H1 (cell line): ENCODE results near the gene ZNF808. TPM values are rescaled to one million over a fixed set of nuclear protein-coding genes. Genes with fewer than 3 reads are reported as not detected.
"Not testable (repeated sequence)": the region's sequence is repeated elsewhere in the genome, so short reads cannot be mapped to it uniquely, and the experiment has no call there.

Experiments used
- CTCF ChIA-PET: fragments of 300-600 bp; sonication (Branson Sonifier 250); formaldehyde crosslinking; loops from one replicate; lab custom pipeline; 2021; ENCODE audit not compliant: partially characterized antibody; lab: Charles Lee
- POLR2A ChIA-PET: fragments of 300-600 bp; sonication (Branson Sonifier 250); formaldehyde crosslinking; loops from one replicate; lab custom pipeline; 2021; ENCODE audit warnings: inconsistent platforms; ENCODE audit not compliant: partially characterized antibody; lab: Charles Lee
- DNase-seq, 2 experiments: peaks; one replicate each; pipeline versions ENCODE4 v3.0.0 to v3.0.0-alpha.2; 2010 to 2022; ENCODE audit warnings: low spot score in 2 of 2, low read depth in 1 of 2, mixed read lengths in 1 of 2
- FAIRE-seq: peaks from 2 replicates; lab custom pipeline; 2011; peaks lifted over from hg19 to GRCh38; lab: Jason Lieb, UNC
- H2AFZ ChIP-seq: 2 replicates; pipeline ENCODE4 v1.8.1; 2012; ENCODE audit warnings: low read length, inconsistent platforms
- H2AK5ac ChIP-seq: 2 replicates; pipeline ENCODE4 v1.6.1; 2013; ENCODE audit warnings: low read depth, low read length
- H2BK120ac ChIP-seq: replicated peaks from 2 replicates; pipeline ENCODE3; 2013; ENCODE audit warnings: low read depth, low read length, inconsistent platforms
- H2BK12ac ChIP-seq: 2 replicates; pipeline ENCODE4 v1.6.1; 2013; ENCODE audit warnings: low read depth, low read length
- H2BK15ac ChIP-seq: 2 replicates; pipeline ENCODE4 v1.6.1; 2013; ENCODE audit warnings: low read length
- H2BK20ac ChIP-seq: 2 replicates; pipeline ENCODE4 v1.6.1; 2013; ENCODE audit warnings: low read length
- H2BK5ac ChIP-seq: 2 replicates; pipeline ENCODE4 v1.6.1; 2013; ENCODE audit warnings: low read depth, low read length
- H3K14ac ChIP-seq: 2 replicates; pipeline ENCODE4 v1.6.1; 2013; ENCODE audit warnings: inconsistent platforms; ENCODE audit not compliant: insufficient read length
- H3K18ac ChIP-seq: 2 replicates; pipeline ENCODE4 v1.6.1; 2013; ENCODE audit warnings: low read length; ENCODE audit errors: extremely low read depth
- H3K23ac ChIP-seq: 2 replicates; pipeline ENCODE4 v1.6.1; 2013; ENCODE audit warnings: inconsistent platforms; ENCODE audit not compliant: insufficient read length
- H3K23me2 ChIP-seq: 2 replicates; pipeline ENCODE4 v1.6.1; 2013; ENCODE audit warnings: low read depth, low read length
- H3K27ac ChIP-seq: 2 replicates; pipeline ENCODE4 v1.6.1; 2011; ENCODE audit warnings: low read depth, low read length, inconsistent platforms
- H3K27me3 ChIP-seq, 4 experiments: replicated peaks in 1 of 4; 1 replicate in 1 of 4; 2 replicates in 3 of 4; pipeline versions ENCODE4 v1.6.1 to v1.8.1; 2011 to 2013; ENCODE audit warnings: low read length in 3 of 4, mild to moderate bottlenecking in 3 of 4, inconsistent platforms in 2 of 4, mixed read lengths in 2 of 4, moderate library complexity in 1 of 4; ENCODE audit not compliant: control insufficient read depth in 3 of 4, insufficient read depth in 3 of 4; ENCODE audit errors: extremely low read depth in 1 of 4
- H3K36me3 ChIP-seq, 4 experiments: 2 replicates each; pipeline versions ENCODE4 v1.6.1 to v1.8.1; 2011 to 2013; ENCODE audit warnings: mild to moderate bottlenecking in 4 of 4, low read length in 3 of 4, moderate library complexity in 2 of 4, control low read depth in 1 of 4, inconsistent platforms in 1 of 4; ENCODE audit not compliant: insufficient read depth in 4 of 4, control insufficient read depth in 2 of 4
- H3K4ac ChIP-seq: replicated peaks from 2 replicates; pipeline ENCODE3; 2013; ENCODE audit warnings: low read length, low read depth, mixed read lengths, inconsistent platforms; ENCODE audit not compliant: insufficient read length
- H3K4me1 ChIP-seq, 4 experiments: replicated peaks in 1 of 4; 1 replicate in 1 of 4; 2 replicates in 3 of 4; pipeline versions ENCODE4 v1.6.1 to v1.8.1; 2011 to 2013; ENCODE audit warnings: low read length in 3 of 4, inconsistent platforms in 2 of 4, mixed read lengths in 1 of 4; ENCODE audit not compliant: insufficient read depth in 4 of 4, control insufficient read depth in 3 of 4
- H3K4me2 ChIP-seq, 2 experiments: 2 replicates each; pipeline versions ENCODE4 v1.6.1 to v1.8.1; 2011 to 2013; ENCODE audit warnings: low read depth in 2 of 2, low read length in 2 of 2, control low read depth in 1 of 2, inconsistent platforms in 1 of 2, mild to moderate bottlenecking in 1 of 2; ENCODE audit not compliant: insufficient read depth in 1 of 2
- H3K4me3 ChIP-seq, 4 experiments: fragments of 200-600, 300-600 bp in 1 of 4; sonication (generic), shearing (Covaris generic), sonication (Bioruptor Twin) in 1 of 4; 2 replicates each; pipeline versions ENCODE4 v1.5.1 to v1.8.1; 2011 to 2016; ENCODE audit warnings: low read length in 4 of 4, low read depth in 3 of 4, control low read depth in 2 of 4, inconsistent platforms in 2 of 4, mild to moderate bottlenecking in 2 of 4, mixed read lengths in 1 of 4, moderate library complexity in 1 of 4; ENCODE audit not compliant: insufficient read depth in 2 of 4; ENCODE audit errors: extremely low read depth in 1 of 4
- H3K56ac ChIP-seq: replicated peaks from 2 replicates; pipeline ENCODE3; 2013; ENCODE audit warnings: low read depth, mild to moderate bottlenecking, mixed read lengths, low read length, inconsistent platforms; ENCODE audit not compliant: insufficient read length
- H3K79me1 ChIP-seq: 2 replicates; pipeline ENCODE4 v1.6.1; 2013; ENCODE audit warnings: low read depth, low read length, control low read depth
- H3K79me2 ChIP-seq, 2 experiments: 2 replicates each; pipeline versions ENCODE4 v1.6.1 to v1.8.1; 2012 to 2013; ENCODE audit warnings: low read length in 2 of 2, mild to moderate bottlenecking in 2 of 2, inconsistent platforms in 1 of 2; ENCODE audit not compliant: insufficient read depth in 2 of 2, control insufficient read depth in 1 of 2
- H3K9ac ChIP-seq, 4 experiments: replicated peaks in 1 of 4; 1 replicate in 1 of 4; 2 replicates in 3 of 4; pipeline versions ENCODE4 v1.6.1 to v1.8.1; 2011 to 2013; ENCODE audit warnings: low read depth in 3 of 4, low read length in 3 of 4, control low read depth in 2 of 4, mild to moderate bottlenecking in 2 of 4, moderate library complexity in 2 of 4, inconsistent platforms in 1 of 4; ENCODE audit errors: extremely low read depth in 1 of 4
- H3K9me3 ChIP-seq, 2 experiments: 2 replicates each; pipeline versions ENCODE4 v1.6.1 to v1.8.1; 2012 to 2013; ENCODE audit warnings: mild to moderate bottlenecking in 2 of 2, moderate library complexity in 2 of 2, control low read depth in 1 of 2, inconsistent platforms in 1 of 2, low read depth in 1 of 2, low read length in 1 of 2, mixed read lengths in 1 of 2; ENCODE audit not compliant: insufficient read depth in 2 of 2
- H4K20me1 ChIP-seq, 2 experiments: replicated peaks in 1 of 2; 2 replicates each; pipeline versions ENCODE3 to v1.8.1; 2011 to 2013; ENCODE audit warnings: inconsistent platforms in 2 of 2, low read length in 2 of 2, mild to moderate bottlenecking in 1 of 2; ENCODE audit not compliant: insufficient read depth in 2 of 2, control insufficient read depth in 1 of 2
- H4K5ac ChIP-seq: 2 replicates; pipeline ENCODE4 v1.6.1; 2013; ENCODE audit warnings: low read length, low read depth, mixed read lengths, inconsistent platforms; ENCODE audit not compliant: insufficient read length
- H4K8ac ChIP-seq: 2 replicates; pipeline ENCODE4 v1.8.0; 2013; ENCODE audit warnings: mild to moderate bottlenecking, moderate library complexity, low read length, inconsistent platforms; ENCODE audit not compliant: insufficient read depth; ENCODE audit errors: extremely low read depth
- H4K91ac ChIP-seq: replicated peaks from 2 replicates; pipeline ENCODE3; 2013; ENCODE audit warnings: low read length, mixed read lengths, inconsistent platforms; ENCODE audit not compliant: insufficient read length
- POLR2A ChIP-seq, 2 experiments: IDR thresholded peaks; 1 replicate in 1 of 2; 2 replicates in 1 of 2; pipeline ENCODE4 v1.6.1; 2011; ENCODE audit warnings: low read depth in 2 of 2, low read length in 2 of 2, mild to moderate bottlenecking in 2 of 2; ENCODE audit errors: control extremely low read depth in 1 of 2
- WGBS, 2 experiments: shearing (Covaris generic) in 1 of 2; methylation state at CpG; one replicate each; pipeline versions ENCODE4 v1.1.6 to v1.1.7; 2013 to 2015; ENCODE audit warnings: low lambda C conversion rate in 2 of 2, mixed read lengths in 2 of 2, inconsistent platforms in 1 of 2, low coverage in 1 of 2, missing lambda C conversion rate in 1 of 2; ENCODE audit not compliant: insufficient replicate concordance in 2 of 2, insufficient coverage in 1 of 2, insufficient read length in 1 of 2; ENCODE audit errors: extremely low coverage in 1 of 2, missing lambda C conversion rate in 1 of 2; 5-methylcytosine and 5-hydroxymethylcytosine counted together
- polyA plus RNA-seq, 7 experiments: library from polyadenylated mRNA; depleted of rRNA in 3 of 7; stranded (reverse) in 5 of 7; unstranded in 2 of 7; fragments of >200 nt in 5 of 7; fragments of 200-250 nt in 2 of 7; gene quantifications; 1 replicate in 5 of 7; 2 replicates in 1 of 7; 4 replicates in 1 of 7; pipeline versions ENCODE4 v1.2.1 to v1.2.3, GENCODE V29; 2011 to 2013; ENCODE audit warnings: missing spikeins in 2 of 7, mixed read lengths in 2 of 7
- total RNA-seq: library from RNA; stranded (reverse); fragmentation: NEBNext Ultra II Directional; extraction: Animal tissue kit (Norgen Biotek cat#: 25700); gene quantifications from 2 replicates; pipeline ENCODE4 v1.2.1, GENCODE V29; 2021
- TF ChIP-seq, protein P1 (sequence below): IDR thresholded peaks from 2 replicates; pipeline ENCODE4 v1.6.1; 2012; ENCODE audit warnings: inconsistent platforms

ZNF808 gene
- total and polyA plus RNA-seq, 2 of the 8 experiments (the other 6 are each of a cell fraction or from before 2014, with no cell fraction given) = 3.9 to 25.9 TPM

DNA sequence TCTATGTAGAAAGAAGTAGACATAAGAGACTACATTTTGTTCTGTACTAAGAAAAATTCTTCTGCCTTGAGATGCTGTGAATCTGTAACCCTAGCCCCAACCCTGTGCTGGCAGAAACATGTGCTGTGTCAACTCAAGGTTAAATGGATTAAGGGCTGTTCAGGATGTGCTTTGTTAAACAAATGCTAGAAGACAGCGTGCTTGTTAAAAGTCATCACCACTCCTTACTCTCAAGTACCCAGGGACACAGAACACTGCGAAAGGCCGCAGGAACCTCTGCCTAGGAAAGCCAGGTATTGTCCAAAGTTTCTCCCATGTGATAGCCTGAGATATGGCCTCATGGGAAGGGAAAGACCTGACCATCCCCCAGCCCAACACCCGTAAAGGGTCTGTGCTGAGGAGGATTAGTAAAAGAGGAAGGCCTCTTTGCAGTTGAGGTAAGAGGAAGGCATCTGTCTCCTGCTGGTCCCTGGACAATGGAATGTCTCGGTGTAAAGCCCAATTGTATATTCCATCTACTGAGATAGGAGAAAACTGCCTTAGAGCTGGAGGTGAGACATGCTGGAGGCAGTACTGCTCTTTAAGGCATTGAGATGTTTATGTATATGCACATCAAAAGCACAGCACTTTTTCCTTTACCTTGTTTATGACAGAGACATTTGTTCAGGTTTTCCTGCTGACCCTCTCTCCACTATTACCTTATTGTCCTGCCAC is 31.4 kb downstream of the ZNF808 start:
- H3K4me2 ChIP-seq = peak overlapping the region in 1 of 2 experiments; percentile 45; a peak in 2 of 4 replicates

More for the DNA sequence above, 31.4 kb downstream of the ZNF808 start:
- DNase-seq, H3K27me3 ChIP-seq, H3K4me1 ChIP-seq, H3K23me2 ChIP-seq, H4K8ac ChIP-seq, H4K20me1 ChIP-seq, H4K91ac ChIP-seq, H4K5ac ChIP-seq, H3K4ac ChIP-seq, H2AFZ ChIP-seq, H2BK20ac ChIP-seq, H2BK15ac ChIP-seq, POLR2A ChIA-PET, H3K79me1 ChIP-seq, H3K79me2 ChIP-seq, H3K14ac ChIP-seq, FAIRE-seq, H3K27ac ChIP-seq, H2BK120ac ChIP-seq, H3K4me3 ChIP-seq, H3K23ac ChIP-seq, H2AK5ac ChIP-seq, CTCF ChIA-PET, H3K56ac ChIP-seq: not testable (repeated sequence)
- TF ChIP-seq, protein P1, sequence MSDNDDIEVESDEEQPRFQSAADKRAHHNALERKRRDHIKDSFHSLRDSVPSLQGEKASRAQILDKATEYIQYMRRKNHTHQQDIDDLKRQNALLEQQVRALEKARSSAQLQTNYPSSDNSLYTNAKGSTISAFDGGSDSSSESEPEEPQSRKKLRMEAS = peak; percentile 56; the same call in 1 of the 2 replicates
- TF ChIP-seq POLR2A (IDR thresholded peaks at IDR 0.05; ENCODE audit: control extremely low read depth in 1 of 2, low read depth in 2 of 2, low read length in 2 of 2) = 0 out of 3 replicates have a peak, but pooled peaks of 1 of the 2 experiments have one; percentile 26
- Histone ChIP-seq H3K9me3 (peaks cover 17 to 19% of the 10 kb centered on the region in 2 experiments), H3K9ac (peak overlapping the region in 1 of 4 experiments; percentile 11; a peak in 1 of 7 replicates), H2BK5ac (peak overlapping the region; percentile 88; the same call in 1 of the 2 replicates), H2BK12ac (peak overlapping the region; percentile 53; the same call in 1 of the 2 replicates), H3K36me3 (peaks cover 9 to 26% (median 19%) of the 10 kb centered on the region in 4 experiments; a peak in 6 of 8 replicates), H3K18ac (peak overlapping the region; percentile 20; the same call in 1 of the 2 replicates)
- WGBS, 2 experiments = 66% methylated on average over 5 of the region's 5 CpGs; no CpG with 5 or more reads in 1 of the 2 experiments
